GM18861 (cell line): ENCODE results near the gene PCDHGA8.
"Not testable (repeated sequence)": the region's sequence is repeated elsewhere in the genome, so short reads cannot be mapped to it uniquely, and the experiment has no call there.

Experiments used
- ATAC-seq: cut with Tn5 transposase; IDR thresholded peaks from one replicate; pipeline ENCODE4 v1.9.1; 2021; ENCODE audit not compliant: unreplicated experiment

The PCDHGA8 gene

GRCh38 chr5:141399555-141400258, 7.3 kb downstream of the PCDHGA8 start:
- no peak for ATAC-seq

GRCh38 chr5:141402553-141403243, 10.3 kb downstream of the PCDHGA8 start, which contains the start of gene PCDHGA9:
Gene PCDHGA9 (plus strand): TSS chr5:141402778. CDS start chr5:141402953, 175 bp downstream.
- no peak for ATAC-seq

- no peak for ATAC-seq
Observed at GRCh38 chr5:141403387-141403786, 11.0 kb downstream of the PCDHGA8 start.

- ATAC-seq = peak; percentile 40
Observed at GRCh38 chr5:141407790-141408505, 15.5 kb downstream of the PCDHGA8 start, which contains the start of gene PCDHGB6. Gene PCDHGB6 (plus strand): TSS chr5:141408021. CDS start chr5:141408203, 182 bp downstream.

- ATAC-seq = no peak
Observed at GRCh38 chr5:141409598-141410306, 17.3 kb downstream of the PCDHGA8 start.

- no peak for ATAC-seq
Observed at GRCh38 chr5:141411575-141411974, 19.1 kb downstream of the PCDHGA8 start.

- ATAC-seq = peak; percentile 81
Observed at GRCh38 chr5:141412854-141413539, 20.6 kb downstream of the PCDHGA8 start, which contains the start of gene PCDHGA10. Gene PCDHGA10 (plus strand): TSS chr5:141412987. CDS start chr5:141413176, 189 bp downstream.

- no peak for ATAC-seq
Observed at GRCh38 chr5:141413540-141414069, 21.2 kb downstream of the PCDHGA8 start.

- not testable (repeated sequence) for ATAC-seq
Observed at GRCh38 chr5:141414548-141415274, 22.3 kb downstream of the PCDHGA8 start.

- ATAC-seq = not testable (repeated sequence)
Observed at GRCh38 chr5:141415275-141415618, 22.8 kb downstream of the PCDHGA8 start.

- peak; percentile 67 for ATAC-seq
Observed at GRCh38 chr5:141417494-141418172, 25.2 kb downstream of the PCDHGA8 start, which contains the start of gene PCDHGB7. Gene PCDHGB7 (plus strand): TSS chr5:141417677. CDS start chr5:141417860, 183 bp downstream.

- no peak for ATAC-seq
Observed at GRCh38 chr5:141419074-141419880, 26.8 kb downstream of the PCDHGA8 start.

- no peak for ATAC-seq
Observed at GRCh38 chr5:141420855-141421488, 28.5 kb downstream of the PCDHGA8 start, which contains the start of gene PCDHGA11. Gene PCDHGA11 (plus strand): TSS chr5:141421051. CDS start chr5:141421228, 177 bp downstream.

- ATAC-seq = no peak
Observed at GRCh38 chr5:141421489-141421855, 29.0 kb downstream of the PCDHGA8 start.

- no peak for ATAC-seq
Observed at GRCh38 chr5:141422742-141423291, 30.4 kb downstream of the PCDHGA8 start.

- no peak for ATAC-seq
Observed at GRCh38 chr5:141427783-141428426, 35.5 kb downstream of the PCDHGA8 start.
